BJ (cell line): Measurements from ENCODE around the gene SMIM35. TPM values are rescaled to one million over a fixed set of nuclear protein-coding genes. Genes with fewer than 3 reads are reported as not detected.

ENCODE experiments used
- CTCF ChIA-PET: fragments of 350-600 bp; formaldehyde crosslinking; extraction: SDS; loops from one replicate; lab custom pipeline; 2021; ENCODE audit warnings: antibody characterized with exemption, inconsistent platforms; lab: Yijun Ruan, JAX
- POLR2A ChIA-PET: fragments of 300-600 bp; sonication (Branson Sonifier 250); formaldehyde crosslinking; extraction: SDS; loops from one replicate; lab custom pipeline; 2021; ENCODE audit warnings: antibody characterized with exemption; lab: Charles Lee
- DNase-seq: peaks from one replicate; pipeline ENCODE4 v3.0.0-alpha.2; 2011; ENCODE audit warnings: low read depth
- H3K27me3 ChIP-seq: 2 replicates; pipeline ENCODE4 v1.6.0; 2011; ENCODE audit warnings: low read length; ENCODE audit not compliant: control insufficient read depth, insufficient read depth
- H3K36me3 ChIP-seq: 2 replicates; pipeline ENCODE4 v1.5.1; 2011; ENCODE audit warnings: low read length; ENCODE audit not compliant: control insufficient read depth, insufficient read depth
- H3K4me3 ChIP-seq: 2 replicates; pipeline ENCODE4 v1.5.1; 2011; ENCODE audit warnings: low read depth, mild to moderate bottlenecking, control low read depth, low read length
- CTCF ChIP-seq: IDR thresholded peaks from 2 replicates; pipeline ENCODE4 v1.5.1; 2011; ENCODE audit warnings: low read depth, mild to moderate bottlenecking, control low read depth, inconsistent platforms, low read length, moderate library complexity; ENCODE audit not compliant: insufficient read depth
- polyA plus RNA-seq: library from polyadenylated mRNA; depleted of rRNA; stranded (reverse); fragments of >200 nt; gene quantifications from 2 replicates; pipeline ENCODE4 v1.2.3, GENCODE V29; 2011

The SMIM35 gene
- polyA plus RNA-seq, 1 experiment, result not detected

GRCh38 chr11:117969160-117969991 is 117.4 kb downstream of the SMIM35 start:
- no peaks in the 10 kb centered on the region for H3K36me3 ChIP-seq
- DNase-seq, result no peak
- TF ChIP-seq CTCF, result no peak
- POLR2A ChIA-PET, result no interaction called here
- H3K27me3 ChIP-seq, result no peaks in the 10 kb centered on the region
- CTCF ChIA-PET, result no interaction called here
- H3K4me3 ChIP-seq, result no peak overlapping the region

- CTCF ChIA-PET, result interaction anchor here (1.6 kb wide), 1 partner anchor 20 kb away, joined by 5 read pairs; no protein-coding TSS in a partner anchor
Measured at GRCh38 chr11:117966908-117967307, 119.9 kb downstream of the SMIM35 start.

GRCh38 chr11:117962826-117963225 is 123.9 kb downstream of the SMIM35 start:
- Histone ChIP-seq H3K4me3 (no peak overlapping the region), H3K27me3 (no peaks in the 10 kb centered on the region), H3K36me3 (no peaks in the 10 kb centered on the region)
- TF ChIP-seq CTCF, result no peak
- no peak for DNase-seq
- ChIA-PET CTCF (interaction anchor here (1.3 kb wide), 1 partner anchor 16 kb away, joined by 6 read pairs; no protein-coding TSS in a partner anchor), POLR2A (interaction anchor here (0.6 kb wide), 1 partner anchor 148 kb away, joined by 4 read pairs; no protein-coding TSS in a partner anchor)

More at GRCh38 chr11:117966908-117967307, 119.9 kb downstream of the SMIM35 start:
- Histone ChIP-seq H3K27me3 (no peaks in the 10 kb centered on the region), H3K4me3 (no peak overlapping the region), H3K36me3 (no peaks in the 10 kb centered on the region)
- no peak for TF ChIP-seq CTCF
- DNase-seq, result no peak
- POLR2A ChIA-PET, result no interaction called here

- POLR2A ChIA-PET, result no interaction called here
- no peaks in the 10 kb centered on the region for H3K36me3 ChIP-seq
- no peak for TF ChIP-seq CTCF
Measured at GRCh38 chr11:117961896-117962295, 124.9 kb downstream of the SMIM35 start.

GRCh38 chr11:117960406-117960805 is 126.4 kb downstream of the SMIM35 start:
- Histone ChIP-seq H3K36me3 (no peaks in the 10 kb centered on the region), H3K4me3 (no peak overlapping the region), H3K27me3 (no peaks in the 10 kb centered on the region)
- TF ChIP-seq CTCF, result no peak
- ChIA-PET POLR2A (no interaction called here), CTCF (interaction anchor here (0.9 to 2.0 kb wide), 2 partner anchors 14 to 116 kb away, joined by 4 to 7 read pairs; no protein-coding TSS in a partner anchor)
- no peak for DNase-seq

More at GRCh38 chr11:117961896-117962295, 124.9 kb downstream of the SMIM35 start:
- Histone ChIP-seq H3K27me3 (no peaks in the 10 kb centered on the region), H3K4me3 (no peak overlapping the region)
- CTCF ChIA-PET, result interaction anchor here (0.7 to 1.3 kb wide), 2 partner anchors 11 to 15 kb away, joined by 4 to 6 read pairs; no protein-coding TSS in a partner anchor
- no peak for DNase-seq
